AG04450 (cell line): ENCODE results near the gene SUFU. TPM values are rescaled to one million over a fixed set of nuclear protein-coding genes. Genes with fewer than 3 reads are reported as not detected.

Experiments
- CTCF ChIA-PET: fragments of 300-600, 350-600 bp; formaldehyde crosslinking; extraction: SDS; loops from one replicate; lab custom pipeline; 2022; ENCODE audit warnings: antibody characterized with exemption, inconsistent platforms; lab: Charles Lee
- POLR2A ChIA-PET: fragments of 350-600 bp; formaldehyde crosslinking; extraction: SDS; loops from one replicate; lab custom pipeline; 2021; ENCODE audit warnings: antibody characterized with exemption, inconsistent platforms; lab: Yijun Ruan, JAX
- DNase-seq: peaks from one replicate; pipeline ENCODE4 v3.0.0-alpha.2; 2011; ENCODE audit warnings: low read depth, low spot score
- H3K27ac ChIP-seq: one replicate; pipeline ENCODE4 v1.5.1; 2012; ENCODE audit warnings: low read depth, low read length, control low read depth
- H3K27me3 ChIP-seq: one replicate; pipeline ENCODE4 v1.6.0; 2012; ENCODE audit warnings: low read length; ENCODE audit not compliant: control insufficient read depth, insufficient read depth
- H3K4me3 ChIP-seq: 2 replicates; pipeline ENCODE4 v1.5.1; 2011; ENCODE audit warnings: mild to moderate bottlenecking, low read depth, low read length, control low read depth
- H3K9me3 ChIP-seq: 2 replicates; pipeline ENCODE4 v1.5.1; 2012; ENCODE audit warnings: low read length; ENCODE audit not compliant: control insufficient read depth, insufficient read depth
- CTCF ChIP-seq: IDR thresholded peaks from 2 replicates; pipeline ENCODE4 v1.5.1; 2011; ENCODE audit warnings: low read depth, low read length, control low read depth, inconsistent platforms
- polyA plus RNA-seq: library from polyadenylated mRNA; depleted of rRNA; stranded (reverse); fragments of >200 nt; gene quantifications from 2 replicates; pipeline ENCODE4 v1.2.3, GENCODE V29; 2011

The SUFU gene
- polyA plus RNA-seq, 1 experiment, result 11.0 TPM

GRCh38 chr10:102653060-102653459, 149.3 kb downstream of the SUFU start:
- no peak for TF ChIP-seq CTCF
- Histone ChIP-seq H3K9me3 (no peaks in the 10 kb centered on the region; the same call in 1 of the 2 replicates), H3K4me3 (no peak overlapping the region), H3K27ac (no peak overlapping the region), H3K27me3 (no peaks in the 10 kb centered on the region)
- POLR2A ChIA-PET, result no interaction called here
- no peak for DNase-seq
- CTCF ChIA-PET, result interaction anchor here (1.1 kb wide), 1 partner anchor 59 kb away, joined by 3 read pairs; no protein-coding TSS in a partner anchor

GRCh38 chr10:102654566-102654965, 150.8 kb downstream of the SUFU start:
- Histone ChIP-seq H3K9me3 (no peaks in the 10 kb centered on the region; the same call in 1 of the 2 replicates), H3K27ac (no peak overlapping the region), H3K27me3 (no peaks in the 10 kb centered on the region), H3K4me3 (no peak overlapping the region)
- no peak for TF ChIP-seq CTCF
- POLR2A ChIA-PET, result no interaction called here
- DNase-seq, result no peak
- CTCF ChIA-PET, result no interaction called here

GRCh38 chr10:102654969-102655368, 151.2 kb downstream of the SUFU start:
- Histone ChIP-seq H3K27ac (no peak overlapping the region), H3K9me3 (no peaks in the 10 kb centered on the region; the same call in 1 of the 2 replicates), H3K4me3 (no peak overlapping the region), H3K27me3 (no peaks in the 10 kb centered on the region)
- no peak for DNase-seq
- ChIA-PET CTCF (no interaction called here), POLR2A (interaction anchor here (1.7 to 2.5 kb wide), 2 partner anchors 9 to 21 kb away, joined by 3 to 11 read pairs; no protein-coding TSS in a partner anchor)
- no peak for TF ChIP-seq CTCF

- H3K4me3 ChIP-seq, result no peak overlapping the region
- CTCF ChIA-PET, result no interaction called here
- POLR2A ChIA-PET, result interaction anchor here (1.7 to 2.5 kb wide), 2 partner anchors 10 to 20 kb away, joined by 3 to 11 read pairs; no protein-coding TSS in a partner anchor
Measured at GRCh38 chr10:102656026-102656425, 152.3 kb downstream of the SUFU start.

More at GRCh38 chr10:102656026-102656425, 152.3 kb downstream of the SUFU start:
- no peak for TF ChIP-seq CTCF
- Histone ChIP-seq H3K27me3 (no peaks in the 10 kb centered on the region), H3K27ac (no peak overlapping the region), H3K9me3 (no peaks in the 10 kb centered on the region; the same call in 1 of the 2 replicates)
- no peak for DNase-seq
